Measurements from ENCODE around the gene SLC37A1. TPM values are rescaled to one million over a fixed set of nuclear protein-coding genes. Genes with fewer than 3 reads are reported as not detected.

The SLC37A1 gene
- total RNA-seq, 1 experiment from 2014 or later, result 37.7 TPM

DNA sequence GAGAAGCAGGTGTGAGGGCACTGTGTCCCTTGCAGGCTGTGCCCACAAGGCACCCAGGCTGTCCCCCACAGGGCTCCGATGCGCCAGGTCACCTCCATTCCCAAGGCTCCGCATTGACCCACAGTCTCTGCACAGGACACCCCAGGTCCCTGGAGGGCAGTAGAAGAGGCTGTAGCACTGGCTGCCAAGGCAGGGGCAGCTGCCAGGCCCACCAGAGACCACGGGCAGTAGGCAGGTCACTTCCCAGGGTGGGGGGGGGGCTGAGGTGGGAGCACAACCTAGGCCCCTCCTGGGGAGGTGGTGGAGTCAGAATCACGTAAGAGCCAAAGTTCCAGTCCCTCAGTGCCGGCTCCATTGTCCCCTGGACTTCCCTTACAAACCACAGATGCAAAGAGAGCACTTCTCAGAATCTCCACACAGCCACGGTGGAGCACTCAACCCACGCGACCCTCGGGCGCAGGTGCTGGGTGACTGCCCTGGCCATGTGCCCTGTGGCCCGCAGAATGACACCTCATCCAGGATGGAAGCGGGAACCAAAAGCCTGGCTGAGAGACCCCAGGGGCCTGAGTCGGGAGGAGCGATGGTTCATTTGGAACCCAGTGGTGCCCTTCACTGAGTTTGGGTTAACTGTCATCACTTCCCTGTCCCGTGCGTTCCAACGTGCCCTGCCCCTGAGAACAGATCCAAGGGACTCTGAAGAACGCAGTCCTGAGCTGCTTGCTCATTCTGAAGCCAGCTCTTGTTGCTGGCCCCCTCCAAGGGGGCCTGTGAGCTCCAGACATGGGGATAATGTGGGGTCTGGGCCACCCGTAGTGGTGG is 70.0 kb downstream of the SLC37A1 start:
- Histone ChIP-seq H3K23me2 (ENCODE audit: insufficient read length, low read depth, low read length, poor library complexity, severe bottlenecking) (peaks cover 3% of the 10 kb centered on the region), H4K91ac (ENCODE audit: insufficient read length, low read depth, low read length) (no peak overlapping the region), H2BK12ac (ENCODE audit: insufficient read length, low read depth, low read length) (no peak overlapping the region), H2AFZ (ENCODE audit: low read length) (no peak overlapping the region), H2BK5ac (ENCODE audit: insufficient read length, low read length) (no peak overlapping the region), H2BK20ac (ENCODE audit: low read depth, low read length, poor library complexity, severe bottlenecking) (no peak overlapping the region), H4K5ac (ENCODE audit: insufficient read length, low read depth, low read length) (no peak overlapping the region), H3K23ac (ENCODE audit: insufficient read length, low read depth, low read length) (no peak overlapping the region), H2BK15ac (ENCODE audit: low read depth, low read length) (no peak overlapping the region), H3K56ac (ENCODE audit: insufficient read length, low read depth, low read length) (no peak overlapping the region), H3K4me1 (ENCODE audit: insufficient read depth, low read length) (no peaks in the 10 kb centered on the region), H2AK5ac (ENCODE audit: insufficient read length, low read length) (no peak overlapping the region), H3K14ac (ENCODE audit: insufficient read depth, low read length) (peak overlapping the region; percentile 1; the same call in 1 of the 2 replicates), H2BK120ac (ENCODE audit: low read depth, low read length, poor library complexity, severe bottlenecking) (no peak overlapping the region), H3K9me3 (ENCODE audit: control insufficient read depth, low read depth, low read length) (no peaks in the 10 kb centered on the region), H3K9ac (ENCODE audit: extremely low read depth, insufficient read length, low read length) (no peak overlapping the region), H3K27ac (ENCODE audit: insufficient read length, low read depth, low read length) (no peak overlapping the region), H3K27me3 (ENCODE audit: insufficient read depth, low read length) (no peaks in the 10 kb centered on the region), H4K8ac (replicated peaks; ENCODE audit: insufficient read length, low read depth, low read length) (no peak overlapping the region), H3K79me2 (ENCODE audit: insufficient read depth, low read length) (no peaks in the 10 kb centered on the region), H3T11ph (ENCODE audit: low read length) (no peak overlapping the region), H4K20me1 (ENCODE audit: control insufficient read depth, insufficient read depth, insufficient read length) (no peaks in the 10 kb centered on the region), H3K18ac (ENCODE audit: insufficient read length, low read depth, low read length) (no peak overlapping the region), H3K4me2 (ENCODE audit: insufficient read depth, insufficient read length, low read length) (no peak overlapping the region), H3K79me1 (ENCODE audit: insufficient read depth, low read depth, low read length, poor library complexity, severe bottlenecking) (no peaks in the 10 kb centered on the region), H3K4ac (ENCODE audit: low read depth, low read length) (no peak overlapping the region)
- DNase-seq, result no peak
- H3K27ac Mint-ChIP-seq, result no peak overlapping the region
- TF ChIP-seq, protein P1, sequence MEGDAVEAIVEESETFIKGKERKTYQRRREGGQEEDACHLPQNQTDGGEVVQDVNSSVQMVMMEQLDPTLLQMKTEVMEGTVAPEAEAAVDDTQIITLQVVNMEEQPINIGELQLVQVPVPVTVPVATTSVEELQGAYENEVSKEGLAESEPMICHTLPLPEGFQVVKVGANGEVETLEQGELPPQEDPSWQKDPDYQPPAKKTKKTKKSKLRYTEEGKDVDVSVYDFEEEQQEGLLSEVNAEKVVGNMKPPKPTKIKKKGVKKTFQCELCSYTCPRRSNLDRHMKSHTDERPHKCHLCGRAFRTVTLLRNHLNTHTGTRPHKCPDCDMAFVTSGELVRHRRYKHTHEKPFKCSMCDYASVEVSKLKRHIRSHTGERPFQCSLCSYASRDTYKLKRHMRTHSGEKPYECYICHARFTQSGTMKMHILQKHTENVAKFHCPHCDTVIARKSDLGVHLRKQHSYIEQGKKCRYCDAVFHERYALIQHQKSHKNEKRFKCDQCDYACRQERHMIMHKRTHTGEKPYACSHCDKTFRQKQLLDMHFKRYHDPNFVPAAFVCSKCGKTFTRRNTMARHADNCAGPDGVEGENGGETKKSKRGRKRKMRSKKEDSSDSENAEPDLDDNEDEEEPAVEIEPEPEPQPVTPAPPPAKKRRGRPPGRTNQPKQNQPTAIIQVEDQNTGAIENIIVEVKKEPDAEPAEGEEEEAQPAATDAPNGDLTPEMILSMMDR (conservative IDR thresholded peaks at IDR 0.05), result no peak
- H3K4me3 Mint-ChIP-seq, result no peak overlapping the region
- peaks cover 0 to 2% (median 2%) of the 10 kb centered on the region in 3 experiments; a peak in 3 of 7 replicates for H3K36me3 Mint-ChIP-seq (ENCODE audit: insufficient read depth in 1 of 3, low read depth in 3 of 3)
- no CpG with 5 or more reads among the region's 20 CpGs for WGBS (ENCODE audit: extremely low coverage, insufficient read length, low lambda C conversion rate)
- H3K4me1 Mint-ChIP-seq, result peaks cover 0 to 4% of the 10 kb centered on the region in 2 experiments; a peak in 1 of 4 replicates
- H3K27me3 Mint-ChIP-seq (ENCODE audit: low read depth), result peaks cover 5% of the 10 kb centered on the region
- H3K9me3 Mint-ChIP-seq, result no peaks in the 10 kb centered on the region; a peak in 1 of 5 replicates
